LNCAP (cell line): Measurements from ENCODE around the gene MFNG.

Experiments
- TF ChIP-seq, protein P1 (sequence below): fragments of 450-650 bp; IDR thresholded peaks from 2 replicates; pipeline ENCODE4 v1.5.1; 2017; ENCODE audit warnings: mild to moderate bottlenecking

The MFNG gene

GRCh38 chr22:37501610-37502341 is 15.6 kb upstream of the MFNG start:
- TF ChIP-seq, protein P1, sequence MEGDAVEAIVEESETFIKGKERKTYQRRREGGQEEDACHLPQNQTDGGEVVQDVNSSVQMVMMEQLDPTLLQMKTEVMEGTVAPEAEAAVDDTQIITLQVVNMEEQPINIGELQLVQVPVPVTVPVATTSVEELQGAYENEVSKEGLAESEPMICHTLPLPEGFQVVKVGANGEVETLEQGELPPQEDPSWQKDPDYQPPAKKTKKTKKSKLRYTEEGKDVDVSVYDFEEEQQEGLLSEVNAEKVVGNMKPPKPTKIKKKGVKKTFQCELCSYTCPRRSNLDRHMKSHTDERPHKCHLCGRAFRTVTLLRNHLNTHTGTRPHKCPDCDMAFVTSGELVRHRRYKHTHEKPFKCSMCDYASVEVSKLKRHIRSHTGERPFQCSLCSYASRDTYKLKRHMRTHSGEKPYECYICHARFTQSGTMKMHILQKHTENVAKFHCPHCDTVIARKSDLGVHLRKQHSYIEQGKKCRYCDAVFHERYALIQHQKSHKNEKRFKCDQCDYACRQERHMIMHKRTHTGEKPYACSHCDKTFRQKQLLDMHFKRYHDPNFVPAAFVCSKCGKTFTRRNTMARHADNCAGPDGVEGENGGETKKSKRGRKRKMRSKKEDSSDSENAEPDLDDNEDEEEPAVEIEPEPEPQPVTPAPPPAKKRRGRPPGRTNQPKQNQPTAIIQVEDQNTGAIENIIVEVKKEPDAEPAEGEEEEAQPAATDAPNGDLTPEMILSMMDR = no peak

GRCh38 chr22:37500745-37501609 is 14.8 kb upstream of the MFNG start:
- TF ChIP-seq, protein P1 = no peak

DNA sequence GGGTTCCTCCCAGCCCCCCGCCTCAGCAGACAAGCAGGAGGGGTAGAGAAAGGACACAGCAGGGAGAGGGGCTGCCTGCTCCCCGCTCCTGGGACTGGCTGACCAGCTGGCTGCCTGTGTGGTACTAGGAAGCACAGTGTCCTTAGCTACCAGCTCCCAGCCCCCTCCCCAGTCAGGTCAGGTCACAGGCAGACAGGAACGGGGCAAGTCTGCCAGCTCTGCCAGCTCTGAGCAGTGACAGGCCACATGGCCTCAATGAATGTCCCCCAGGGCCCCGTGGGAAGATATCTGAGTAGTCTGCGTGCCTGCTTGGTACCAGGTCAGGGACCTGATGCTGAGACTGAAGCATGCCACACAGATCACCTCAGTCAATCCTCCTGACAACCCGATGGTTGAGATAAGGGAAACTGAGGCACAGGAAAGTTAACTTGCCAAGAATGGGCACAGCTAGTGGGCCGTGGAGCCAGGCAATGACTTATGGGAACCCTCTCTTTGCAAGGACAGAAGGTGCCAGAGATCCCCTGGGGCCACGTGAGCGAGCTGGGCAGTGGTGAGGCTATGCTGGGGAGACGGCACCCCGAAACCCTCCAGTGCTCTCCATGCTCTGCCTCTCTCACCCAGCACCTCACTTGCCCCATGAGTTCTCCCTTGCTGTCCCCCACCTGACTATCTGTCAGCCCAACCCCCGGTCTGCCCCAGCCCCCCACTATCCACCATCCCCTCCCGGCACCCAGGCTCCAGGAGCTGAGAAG is 13.8 kb upstream of the MFNG start:
- TF ChIP-seq, protein P1 = no peak

DNA sequence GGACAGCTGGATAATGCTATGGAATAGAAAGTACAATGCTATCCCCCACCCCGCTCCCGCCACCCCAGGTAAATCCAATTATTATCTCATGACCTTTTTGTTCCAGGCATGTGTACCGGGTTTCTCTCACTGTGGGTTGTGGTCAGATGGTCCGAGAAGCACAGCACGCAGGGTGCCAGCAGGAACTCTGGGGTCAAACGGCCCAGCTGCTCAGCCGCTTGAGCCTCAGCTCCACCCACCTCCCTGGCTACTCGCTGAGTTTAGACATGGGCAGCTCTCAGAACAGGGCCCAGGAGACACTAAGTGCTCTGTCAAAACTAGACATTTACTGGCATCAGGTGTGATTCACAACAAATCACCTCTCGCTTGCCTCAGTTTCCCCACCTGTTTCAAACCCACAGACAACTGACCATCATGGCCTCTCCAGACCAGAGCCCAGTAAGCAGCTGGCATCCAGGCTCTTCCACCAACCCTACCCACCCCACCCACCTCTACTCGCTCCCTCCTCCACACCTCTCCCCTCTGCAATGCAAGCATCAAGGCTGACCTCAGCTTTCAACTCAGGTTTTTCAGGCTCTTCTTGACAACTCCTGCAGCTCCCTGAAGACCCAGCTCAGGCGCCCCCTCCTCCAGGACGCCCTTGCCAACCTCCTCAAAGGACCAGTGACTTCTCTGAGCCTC is 13.0 kb upstream of the MFNG start:
- TF ChIP-seq, protein P1 = no peak

DNA sequence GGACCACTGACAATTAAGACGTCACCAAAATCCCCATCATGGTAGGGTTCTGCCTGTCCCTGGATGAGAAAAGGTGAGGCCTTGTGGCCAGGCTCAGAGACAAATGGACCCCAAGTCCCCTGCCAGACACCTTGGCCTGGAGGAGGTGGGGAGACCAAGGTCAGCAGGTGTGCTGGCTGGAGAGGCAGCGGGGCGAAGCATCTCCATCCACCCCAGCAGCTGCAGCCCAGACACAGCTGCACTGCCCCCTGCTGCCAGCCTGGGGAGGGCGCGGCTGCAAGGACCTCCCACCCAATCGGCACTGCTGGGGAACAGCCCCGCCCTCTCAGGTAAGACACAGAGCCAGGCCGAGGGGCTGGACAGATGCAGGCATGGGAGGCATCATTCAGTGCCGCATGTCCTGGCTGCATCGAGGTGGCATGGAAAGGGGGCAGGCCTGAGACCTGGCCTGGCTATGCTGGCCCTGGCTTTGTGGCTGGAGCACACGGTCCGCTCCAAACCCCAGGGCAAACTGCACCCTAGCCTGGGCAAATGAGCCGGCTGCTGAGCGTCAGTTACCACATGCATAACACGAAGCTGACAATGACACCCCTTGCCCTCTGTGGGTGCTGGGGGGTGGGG is 12.2 kb upstream of the MFNG start:
- TF ChIP-seq, protein P1 = peak; percentile 66

- TF ChIP-seq, protein P1 = no peak
Observed at GRCh38 chr22:37497062-37497599, 10.9 kb upstream of the MFNG start.
